GM12874 (cell line): ENCODE results near the gene COPS6.

Source experiments
- CTCF ChIP-seq: IDR thresholded peaks from 2 replicates; pipeline ENCODE4 v1.5.1; 2011; ENCODE audit warnings: low read depth, mild to moderate bottlenecking, control low read depth, low read length, moderate library complexity; ENCODE audit not compliant: insufficient read depth

Gene COPS6

GRCh38 chr7:100090527-100091410, 2.0 kb downstream of the COPS6 start:
- no peak for TF ChIP-seq CTCF

- no peak for TF ChIP-seq CTCF
Measured at GRCh38 chr7:100091411-100092181, 2.8 kb downstream of the COPS6 start.

GRCh38 chr7:100093054-100093453, 4.3 kb downstream of the COPS6 start:
- TF ChIP-seq CTCF, result no peak

- no peak for TF ChIP-seq CTCF
Measured at GRCh38 chr7:100093498-100093897, 4.7 kb downstream of the COPS6 start.

GRCh38 chr7:100093925-100094486, 5.2 kb downstream of the COPS6 start:
- no peak for TF ChIP-seq CTCF

- TF ChIP-seq CTCF, result no peak
Measured at GRCh38 chr7:100095289-100095688, 6.5 kb downstream of the COPS6 start.

GRCh38 chr7:100095704-100096103, 6.9 kb downstream of the COPS6 start:
- TF ChIP-seq CTCF, result no peak
